Stimulated activated naive CD8-positive, alpha-beta T cell treated with anti-CD3 and anti-CD28 coated beads, Interleukin-15, Interleukin-2, amounts not matched to agents 100 U/mL and 50 U/mL, for 24 hours (primary cell): ENCODE measurements around the gene MB.

ENCODE experiments used
- ATAC-seq: fragments of 150-1000 bp; cut with Tn5 transposase; one replicate; pipeline ENCODE4 v1.10.0; 2021
- DNase-seq: peaks from one replicate; pipeline ENCODE4 v3.0.0; 2021

Gene MB

GRCh38 chr22:35593891-35594470 is 23.1 kb downstream of the MB start:
- ATAC-seq (no peak), DNase-seq (no peak)

- DNase-seq (no peak), ATAC-seq (no peak)
Measured at GRCh38 chr22:35593071-35593890, 23.8 kb downstream of the MB start.

GRCh38 chr22:35592418-35592967 is 24.6 kb downstream of the MB start:
- no peak for ATAC-seq
- no peak for DNase-seq

DNA sequence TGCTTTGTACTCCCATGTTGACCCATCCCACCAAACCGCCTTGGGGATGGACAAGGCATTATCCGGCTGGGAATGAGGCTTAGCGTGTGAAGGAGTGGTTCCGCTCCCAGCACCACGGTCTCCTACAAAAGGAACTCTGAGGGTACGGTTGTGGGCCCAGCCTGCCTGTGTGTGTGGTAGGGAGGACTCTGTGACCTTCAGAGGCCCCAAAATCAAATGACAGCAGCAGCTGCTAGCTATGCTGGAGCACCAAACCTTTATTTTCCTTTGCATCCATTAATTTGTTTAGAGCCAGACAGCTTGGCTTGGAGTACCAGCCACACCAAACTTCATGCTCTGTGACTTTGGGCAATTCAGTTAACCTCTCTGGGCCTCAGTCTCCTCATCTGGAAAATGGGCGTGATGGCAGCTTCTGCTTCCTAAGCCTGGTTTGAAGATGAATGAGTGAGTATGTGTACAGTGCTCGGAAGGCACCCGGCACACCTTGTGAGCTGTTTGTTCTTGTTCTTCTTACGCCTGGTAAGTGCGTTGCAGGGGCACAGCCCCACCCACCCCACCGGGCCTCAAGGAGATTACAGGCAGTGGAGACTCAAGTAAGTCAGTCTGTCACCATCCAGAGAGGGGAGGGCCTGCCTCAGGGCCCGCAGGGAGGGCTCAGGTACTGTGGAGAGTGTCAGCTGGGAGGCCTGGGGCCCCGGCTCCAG is 25.3 kb downstream of the MB start:
- no peak for ATAC-seq
- DNase-seq: no peak

DNA sequence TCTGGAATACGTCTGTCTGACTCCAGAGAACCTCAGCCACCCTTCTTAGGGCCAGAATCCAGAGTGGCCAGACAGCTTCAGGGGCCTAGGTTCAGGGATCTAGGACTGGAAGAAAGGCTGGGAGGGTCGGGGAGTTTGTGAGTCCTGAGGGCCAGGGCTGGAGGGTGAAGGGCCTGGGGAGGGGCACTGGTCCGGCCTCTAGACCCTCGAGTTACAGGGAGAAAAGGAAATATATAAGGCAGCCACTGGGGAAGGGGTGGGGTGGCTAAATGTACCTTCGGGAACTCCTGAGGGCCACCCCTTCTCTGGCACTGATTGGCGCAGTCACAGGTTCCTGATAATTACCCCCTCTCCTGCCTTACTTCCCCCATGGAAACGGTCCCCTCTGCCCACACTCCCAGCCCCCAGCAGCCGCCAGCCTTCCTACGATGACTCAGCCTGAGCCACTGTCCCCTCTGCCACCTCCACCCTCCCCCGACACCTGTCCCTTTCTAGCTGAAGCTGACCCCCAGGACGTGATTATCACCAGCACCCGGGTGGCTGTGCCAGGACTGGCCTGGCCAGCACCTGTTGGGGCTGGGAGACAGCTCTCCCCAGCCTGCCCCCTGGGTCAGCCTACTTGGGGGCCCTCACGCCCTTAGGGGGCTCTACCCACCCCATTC is 26.4 kb downstream of the MB start:
- DNase-seq (no peak), ATAC-seq (no peak)

DNA sequence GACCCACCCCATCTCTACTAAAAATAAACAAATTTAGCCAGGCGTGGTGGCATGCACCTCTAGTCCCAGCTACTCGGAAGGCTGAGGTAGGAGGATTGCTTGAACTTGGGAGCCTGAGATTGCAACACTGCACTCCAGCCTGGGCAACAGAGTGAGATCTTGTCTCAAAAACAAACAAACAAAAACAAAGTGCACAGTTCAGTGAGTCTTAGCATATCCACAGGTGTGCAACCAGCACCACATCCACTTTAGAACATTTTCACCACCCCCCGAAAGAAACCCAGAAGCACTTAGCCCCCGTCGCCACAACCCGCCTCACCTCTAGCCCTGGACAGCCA is 27.4 kb downstream of the MB start:
- ATAC-seq (no peak), DNase-seq (no peak)

DNA sequence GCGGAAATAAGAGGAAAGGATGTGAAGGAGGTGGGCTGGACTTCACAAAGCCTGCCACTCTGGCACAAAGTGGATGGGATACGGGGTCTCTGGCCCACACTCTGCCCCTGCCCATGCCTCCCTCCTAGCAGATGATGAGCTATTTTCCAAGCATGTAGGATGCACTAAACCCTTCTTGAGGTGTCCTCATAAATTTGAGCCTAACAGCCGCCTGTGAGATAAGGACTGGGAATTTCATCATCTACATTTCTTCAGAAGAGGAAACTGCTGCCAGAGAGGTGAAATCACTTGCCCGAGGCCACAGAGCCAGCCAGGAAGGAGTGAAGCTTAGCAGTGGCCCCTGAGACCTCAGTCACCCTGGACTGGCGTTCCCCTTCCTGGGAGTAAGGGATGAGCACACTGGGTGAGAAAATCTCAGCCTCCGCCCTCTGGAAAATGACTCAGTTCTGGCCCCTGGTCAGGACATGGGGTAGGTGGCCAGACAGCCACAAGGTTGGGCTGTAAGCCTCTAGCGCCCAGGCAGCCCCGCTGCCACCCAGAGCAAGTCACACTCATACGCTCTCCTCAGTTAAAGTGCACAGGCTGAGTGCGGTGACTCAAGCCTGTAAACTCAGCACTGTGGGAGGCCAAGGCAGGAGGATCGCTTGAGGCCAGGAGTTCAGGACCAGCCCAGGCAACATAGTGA is 27.9 kb downstream of the MB start:
- ATAC-seq (peak; percentile 60), DNase-seq (no peak)

- ATAC-seq: no peak
- no peak for DNase-seq
Measured at GRCh38 chr22:35587896-35588295, 29.2 kb downstream of the MB start.

DNA sequence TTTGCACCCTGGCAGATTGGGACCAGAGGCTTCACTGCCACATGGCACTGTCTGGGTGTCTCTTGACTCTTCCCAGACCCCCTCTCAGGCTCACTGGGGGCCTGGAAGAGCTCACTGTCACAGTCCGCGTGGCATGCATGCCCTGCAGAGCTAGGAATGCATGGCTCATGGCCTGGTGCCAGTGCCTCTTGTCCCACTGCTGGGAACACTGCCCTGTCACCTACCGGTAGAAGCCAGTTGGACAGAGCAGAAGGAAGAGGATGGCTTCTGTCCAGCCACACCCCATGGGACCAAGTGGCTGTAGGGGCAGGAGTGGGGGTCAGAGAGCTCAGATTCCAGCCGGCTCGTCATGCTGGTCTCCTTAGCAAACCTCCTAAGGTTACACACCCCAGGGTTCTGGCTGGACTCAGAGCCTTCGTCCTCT is 29.7 kb downstream of the MB start:
- no peak for DNase-seq
- ATAC-seq: no peak

- no peak for ATAC-seq
Measured at GRCh38 chr22:35586771-35587170, 30.4 kb downstream of the MB start.

GRCh38 chr22:35582861-35583670 is 34.1 kb downstream of the MB start:
- DNase-seq (peak; percentile 56), ATAC-seq (peak; percentile 57)

More at GRCh38 chr22:35586771-35587170, 30.4 kb downstream of the MB start:
- no peak for DNase-seq

DNA sequence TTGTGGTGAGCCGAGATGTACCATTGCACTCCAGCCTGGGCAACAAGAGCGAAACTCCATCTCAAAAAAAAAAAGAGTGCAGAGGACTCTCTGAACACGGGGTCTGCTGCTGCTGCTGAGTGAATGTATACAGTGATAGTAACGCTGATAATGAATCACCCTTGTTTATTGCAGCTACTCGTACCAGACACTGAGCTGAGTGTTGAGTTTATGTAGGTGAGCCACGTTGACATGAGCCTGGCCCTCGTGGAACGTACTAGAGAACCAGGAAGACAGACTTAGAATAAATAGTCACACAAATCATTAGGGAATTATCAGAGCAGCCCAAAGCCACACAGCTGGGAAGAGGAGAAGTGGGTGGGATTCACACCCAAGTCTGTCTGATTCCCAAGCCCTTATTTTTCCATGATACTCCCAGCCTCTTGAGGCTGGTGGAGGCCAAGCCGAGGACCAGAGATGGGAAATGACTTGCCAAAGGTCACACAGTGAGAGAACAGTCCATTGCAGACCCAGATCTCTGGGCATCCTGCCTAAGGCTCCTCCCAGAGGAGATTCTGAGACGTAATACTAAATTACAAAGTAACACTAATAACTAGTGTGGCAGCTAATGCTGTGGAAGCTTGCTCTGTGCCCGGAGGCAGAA is 34.8 kb downstream of the MB start:
- no peak for ATAC-seq
- DNase-seq: no peak

- DNase-seq: no peak
- no peak for ATAC-seq
Measured at GRCh38 chr22:35581023-35581413, 36.1 kb downstream of the MB start.

DNA sequence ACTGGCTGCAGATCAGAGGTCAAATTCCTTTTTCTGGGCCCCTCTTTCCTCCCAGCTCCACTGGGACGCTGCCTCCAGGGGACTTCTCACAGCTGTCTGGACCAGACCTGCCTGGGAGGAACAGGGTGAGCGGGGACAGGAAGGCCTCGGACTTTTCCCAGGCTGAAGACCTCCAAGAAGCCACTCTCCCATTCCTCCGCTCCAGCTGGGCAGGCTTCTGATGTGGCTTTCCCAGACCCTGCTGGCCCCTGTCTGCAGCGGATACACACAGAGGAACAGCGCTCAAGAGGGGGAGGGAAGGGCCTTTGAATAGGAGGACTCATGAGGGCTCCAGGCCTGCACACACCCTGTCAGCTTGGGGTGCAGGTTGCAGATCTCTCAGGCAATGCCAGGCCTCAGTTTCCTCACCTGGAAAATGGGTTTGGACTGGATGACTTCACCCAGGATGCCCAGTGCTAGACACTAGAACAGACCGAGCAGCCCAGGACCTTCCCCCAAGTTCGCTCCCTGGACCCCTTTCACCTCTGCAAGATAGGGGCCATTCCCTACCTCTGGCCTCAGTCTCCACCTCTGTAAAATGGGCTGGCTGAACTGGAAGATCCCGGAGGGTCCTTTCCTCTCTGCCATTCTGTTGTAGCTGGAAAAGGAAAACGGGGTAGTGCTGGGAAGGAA is 36.6 kb downstream of the MB start:
- no peak for DNase-seq
- ATAC-seq: no peak

- DNase-seq (no peak), ATAC-seq (no peak)
Measured at GRCh38 chr22:35578836-35579575, 38.1 kb downstream of the MB start.

DNA sequence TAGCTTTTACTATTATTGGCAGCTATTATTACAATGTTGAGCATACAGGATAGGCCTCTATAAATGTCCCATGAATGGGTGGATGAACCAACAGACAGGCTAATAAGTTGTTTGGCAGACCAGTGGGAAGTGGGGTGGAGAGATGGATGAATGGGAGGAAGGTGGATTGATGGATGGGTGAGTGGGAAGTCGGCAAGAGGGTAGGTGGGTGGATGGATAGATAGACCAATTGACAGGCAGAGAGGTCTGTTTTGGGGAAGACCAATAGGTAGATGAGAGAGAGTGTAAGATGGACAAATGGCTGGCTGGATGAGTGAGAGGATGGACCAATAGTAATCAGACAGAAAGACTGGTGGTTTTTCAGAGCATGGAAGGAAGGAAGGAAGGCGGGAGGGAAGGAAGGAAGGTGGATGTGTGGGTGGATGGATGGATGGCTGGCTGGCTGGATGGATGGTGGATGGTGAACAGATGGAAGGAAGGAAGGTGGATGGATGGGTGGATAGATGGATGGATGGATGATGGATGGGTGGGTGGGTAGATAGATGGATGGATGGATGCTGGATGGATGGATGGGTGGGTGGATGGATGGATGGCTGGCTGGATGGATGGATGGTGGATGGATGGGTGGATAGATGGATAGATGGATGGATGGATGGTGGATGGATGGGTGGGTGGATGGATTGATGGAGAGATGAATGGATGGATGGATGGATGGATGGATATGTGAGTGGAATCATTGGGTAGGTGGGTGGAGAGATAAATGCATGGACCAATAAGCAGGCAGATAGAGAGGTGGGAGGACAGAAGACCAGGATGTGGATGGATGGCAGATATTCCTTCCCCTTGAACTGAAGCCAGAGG is 39.1 kb downstream of the MB start:
- ATAC-seq: no peak

GRCh38 chr22:35576671-35577070 is 40.5 kb downstream of the MB start:
- no peak for DNase-seq
- no peak for ATAC-seq

More for the DNA sequence above, 39.1 kb downstream of the MB start:
- DNase-seq: no peak

DNA sequence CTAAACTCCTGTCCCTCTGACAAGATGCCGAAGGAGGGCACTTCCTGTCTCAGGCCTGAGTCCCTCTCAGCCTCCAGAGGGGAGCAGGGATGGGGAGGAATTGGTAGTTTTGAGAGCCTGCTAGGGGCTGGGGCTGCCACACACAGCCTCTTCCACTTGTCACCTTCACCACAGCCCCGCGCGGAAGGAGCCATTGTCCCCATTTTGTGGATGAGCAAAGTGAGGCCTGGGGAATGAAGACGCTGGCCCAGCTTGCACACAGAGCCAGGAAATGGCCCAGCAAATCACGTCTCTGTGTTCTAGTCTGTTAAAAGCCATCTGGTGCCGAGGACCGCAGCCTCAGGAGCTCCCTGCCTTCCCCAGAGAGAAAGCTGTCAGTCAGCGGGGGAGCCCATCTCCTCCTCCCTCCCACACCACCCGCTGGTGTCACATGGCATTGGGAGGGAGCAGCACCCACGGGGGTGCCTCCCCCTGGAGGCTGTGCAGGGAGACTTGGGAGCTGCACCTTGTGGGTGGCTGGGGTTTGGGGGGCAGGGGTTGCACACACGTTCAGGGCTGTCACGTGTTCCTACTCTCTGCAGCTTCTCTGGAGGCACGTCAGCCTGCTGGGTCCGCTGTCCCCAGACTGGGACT is 41.9 kb downstream of the MB start:
- ATAC-seq (peak; percentile 52), DNase-seq (no peak)
